ENCODE data around the gene EHD4.

Gene EHD4

GRCh38 chr15:41921639-41922038 lies 50.7 kb downstream of the EHD4 start:
- Histone ChIP-seq H3K9ac (no peak overlapping the region), H3K79me2 (no peaks in the 10 kb centered on the region), H3K4me1 (no peaks in the 10 kb centered on the region), H3K9me3 (ENCODE audit: control insufficient read depth, low read length) (no peaks in the 10 kb centered on the region), H3K4me2 (ENCODE audit: low read length) (no peak overlapping the region), H3K4me3 (ENCODE audit: low read depth, low read length) (no peak overlapping the region), H3K27ac (no peak overlapping the region), H3K27me3 (ENCODE audit: control insufficient read depth, insufficient read depth, low read length) (no peaks in the 10 kb centered on the region), H3K36me3 (ENCODE audit: control insufficient read depth, insufficient read depth, low read length) (no peaks in the 10 kb centered on the region), H2AFZ (no peak overlapping the region)
- TF ChIP-seq CTCF (IDR thresholded peaks at IDR 0.05), result no peak

GRCh38 chr15:41921167-41921566 lies 51.2 kb downstream of the EHD4 start:
- no peak overlapping the region for H3K9ac ChIP-seq
- H3K27me3 ChIP-seq (ENCODE audit: control insufficient read depth, insufficient read depth, low read length), result no peaks in the 10 kb centered on the region
- H2AFZ ChIP-seq, result no peak overlapping the region
- H3K4me3 ChIP-seq (ENCODE audit: low read depth, low read length), result no peak overlapping the region
- peaks cover 2% of the 10 kb centered on the region for H3K4me1 ChIP-seq
- no peak overlapping the region for H3K27ac ChIP-seq
- no peaks in the 10 kb centered on the region for H3K9me3 ChIP-seq (ENCODE audit: control insufficient read depth, low read length)
- no peaks in the 10 kb centered on the region for H3K79me2 ChIP-seq
- H3K4me2 ChIP-seq (ENCODE audit: low read length), result no peak overlapping the region
- no peak for TF ChIP-seq CTCF (IDR thresholded peaks at IDR 0.05)
- no peaks in the 10 kb centered on the region for H3K36me3 ChIP-seq (ENCODE audit: control insufficient read depth, insufficient read depth, low read length)

- Histone ChIP-seq H3K79me2 (no peaks in the 10 kb centered on the region), H3K4me2 (ENCODE audit: low read length) (no peak overlapping the region), H3K4me1 (peaks cover 4% of the 10 kb centered on the region), H3K9ac (no peak overlapping the region), H3K27me3 (ENCODE audit: control insufficient read depth, insufficient read depth, low read length) (no peaks in the 10 kb centered on the region), H3K27ac (no peak overlapping the region), H3K36me3 (ENCODE audit: control insufficient read depth, insufficient read depth, low read length) (no peaks in the 10 kb centered on the region), H3K9me3 (ENCODE audit: control insufficient read depth, low read length) (no peaks in the 10 kb centered on the region), H2AFZ (no peak overlapping the region), H3K4me3 (ENCODE audit: low read depth, low read length) (no peak overlapping the region)
- TF ChIP-seq CTCF (IDR thresholded peaks at IDR 0.05), result no peak
These were observed 52.3 kb downstream of the EHD4 start for GRCh38 chr15:41919954-41920538.

GRCh38 chr15:41919201-41919820 lies 53.0 kb downstream of the EHD4 start:
- Histone ChIP-seq H3K36me3 (ENCODE audit: control insufficient read depth, insufficient read depth, low read length) (no peaks in the 10 kb centered on the region), H3K9me3 (ENCODE audit: control insufficient read depth, low read length) (no peaks in the 10 kb centered on the region), H3K4me2 (ENCODE audit: low read length) (no peak overlapping the region), H3K27ac (no peak overlapping the region), H2AFZ (no peak overlapping the region), H3K4me3 (ENCODE audit: low read depth, low read length) (no peak overlapping the region), H3K79me2 (no peaks in the 10 kb centered on the region), H3K9ac (no peak overlapping the region), H3K27me3 (ENCODE audit: control insufficient read depth, insufficient read depth, low read length) (no peaks in the 10 kb centered on the region), H3K4me1 (peaks cover 4% of the 10 kb centered on the region)
- TF ChIP-seq CTCF (IDR thresholded peaks at IDR 0.05), result no peak
